Skeletal muscle tissue (tissue), 4 donors: Measurements from ENCODE around the gene CCDC85A. TPM values are rescaled to one million over a fixed set of nuclear protein-coding genes. Genes with fewer than 3 reads are reported as not detected.

Source experiments
- H3K27ac ChIP-seq: one replicate; pipeline ENCODE4 v1.7.0; 2013; ENCODE audit warnings: mild to moderate bottlenecking, low read depth, low read length, inconsistent platforms
- H3K27me3 ChIP-seq, 3 donors: one replicate each; pipeline ENCODE4 v1.7.0; 2013; ENCODE audit warnings: low read length in 3 of 3; ENCODE audit not compliant: control insufficient read depth in 3 of 3, insufficient read depth in 3 of 3
- H3K36me3 ChIP-seq, 3 donors: one replicate each; pipeline ENCODE4 v1.7.0; 2013; ENCODE audit warnings: low read length in 3 of 3; ENCODE audit not compliant: control insufficient read depth in 3 of 3, insufficient read depth in 3 of 3
- H3K4me1 ChIP-seq, 3 donors: one replicate each; pipeline ENCODE4 v1.7.0; 2013; ENCODE audit warnings: low read length in 3 of 3, mild to moderate bottlenecking in 3 of 3; ENCODE audit not compliant: control insufficient read depth in 3 of 3, insufficient read depth in 3 of 3
- H3K4me3 ChIP-seq, 3 donors: one replicate each; pipeline ENCODE4 v1.7.0; 2013; ENCODE audit warnings: low read length in 3 of 3
- H3K9ac ChIP-seq, 3 donors: one replicate each; pipeline ENCODE4 v1.7.0; 2013; ENCODE audit warnings: low read length in 3 of 3, mild to moderate bottlenecking in 3 of 3, moderate library complexity in 2 of 3, low read depth in 1 of 3
- H3K9me3 ChIP-seq, 3 donors: one replicate each; pipeline ENCODE4 v1.7.0; 2013; ENCODE audit warnings: low read length in 3 of 3; ENCODE audit not compliant: control insufficient read depth in 3 of 3
- total RNA-seq: library from RNA; depleted of rRNA; stranded (reverse); fragments of >200 nt; gene quantifications from one replicate; pipeline ENCODE4 v1.2.3, GENCODE V29; 2014
- donor health status: Osteomylitis.

CCDC85A gene
- total RNA-seq, 1 donor from 2014 or later = 4.7 TPM

GRCh38 chr2:56337342-56337741 is 153.6 kb downstream of the CCDC85A start:
- no peaks in the 10 kb centered on the region for H3K27me3 ChIP-seq
- H3K9ac ChIP-seq = no peak overlapping the region
- no peaks in the 10 kb centered on the region for H3K9me3 ChIP-seq
- no peaks in the 10 kb centered on the region for H3K36me3 ChIP-seq
- peaks cover 0 to 3% (median 0%) of the 10 kb centered on the region in 3 donors for H3K4me1 ChIP-seq
- no peak overlapping the region for H3K27ac ChIP-seq
- H3K4me3 ChIP-seq = no peak overlapping the region

DNA sequence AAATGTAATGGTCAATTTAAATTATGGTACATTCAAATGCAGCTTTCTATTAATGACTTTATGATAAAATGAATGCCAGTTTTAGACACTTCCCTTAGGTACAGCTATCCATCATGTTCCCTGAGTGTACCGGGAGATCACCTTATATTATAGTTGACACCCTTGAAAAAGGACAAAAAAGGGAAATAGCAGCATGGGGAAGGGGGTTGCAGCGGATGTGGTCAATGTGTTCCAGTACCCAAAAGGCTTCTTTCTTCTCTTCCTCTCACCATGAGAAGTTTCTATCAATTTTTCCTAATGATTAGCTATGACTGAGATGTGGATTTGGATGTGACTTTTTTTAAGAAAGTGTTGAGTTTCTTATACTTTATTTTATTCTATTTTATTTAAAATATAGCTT is 154.4 kb downstream of the CCDC85A start:
- Histone ChIP-seq H3K4me1 (peaks cover 0 to 3% (median 0%) of the 10 kb centered on the region in 3 donors), H3K27ac (no peak overlapping the region), H3K9ac (no peak overlapping the region), H3K36me3 (no peaks in the 10 kb centered on the region), H3K9me3 (no peaks in the 10 kb centered on the region), H3K4me3 (no peak overlapping the region), H3K27me3 (no peaks in the 10 kb centered on the region)

DNA sequence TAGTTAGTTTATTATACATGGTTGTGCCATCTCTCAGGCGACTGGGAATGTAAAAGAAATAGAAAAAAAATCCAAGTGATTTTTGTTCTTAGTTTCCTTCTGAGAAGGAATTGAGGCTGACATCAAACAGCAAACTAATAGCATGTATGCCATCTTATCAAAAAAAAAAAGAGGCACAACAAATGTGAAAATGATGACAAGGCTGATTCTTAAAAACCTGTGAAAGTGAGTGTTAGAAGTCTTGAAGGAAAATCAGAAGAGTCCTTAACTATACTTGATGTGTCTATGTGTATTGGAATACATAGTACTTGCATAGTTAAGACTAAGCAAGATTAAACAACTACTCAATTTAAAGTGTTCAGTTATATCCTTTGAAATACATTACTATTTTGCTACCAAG is 161.0 kb downstream of the CCDC85A start:
- Histone ChIP-seq H3K27me3 (no peaks in the 10 kb centered on the region), H3K27ac (no peak overlapping the region), H3K4me1 (no peaks in the 10 kb centered on the region), H3K36me3 (no peaks in the 10 kb centered on the region), H3K4me3 (no peak overlapping the region), H3K9me3 (no peaks in the 10 kb centered on the region), H3K9ac (no peak overlapping the region)

- H3K27me3 ChIP-seq = no peaks in the 10 kb centered on the region
- H3K36me3 ChIP-seq = no peaks in the 10 kb centered on the region
- H3K9ac ChIP-seq = no peak overlapping the region
- no peak overlapping the region for H3K27ac ChIP-seq
- no peak overlapping the region for H3K4me3 ChIP-seq
- H3K9me3 ChIP-seq = no peaks in the 10 kb centered on the region
- H3K4me1 ChIP-seq = no peaks in the 10 kb centered on the region
Observed at GRCh38 chr2:56347881-56348280, 164.1 kb downstream of the CCDC85A start.

DNA sequence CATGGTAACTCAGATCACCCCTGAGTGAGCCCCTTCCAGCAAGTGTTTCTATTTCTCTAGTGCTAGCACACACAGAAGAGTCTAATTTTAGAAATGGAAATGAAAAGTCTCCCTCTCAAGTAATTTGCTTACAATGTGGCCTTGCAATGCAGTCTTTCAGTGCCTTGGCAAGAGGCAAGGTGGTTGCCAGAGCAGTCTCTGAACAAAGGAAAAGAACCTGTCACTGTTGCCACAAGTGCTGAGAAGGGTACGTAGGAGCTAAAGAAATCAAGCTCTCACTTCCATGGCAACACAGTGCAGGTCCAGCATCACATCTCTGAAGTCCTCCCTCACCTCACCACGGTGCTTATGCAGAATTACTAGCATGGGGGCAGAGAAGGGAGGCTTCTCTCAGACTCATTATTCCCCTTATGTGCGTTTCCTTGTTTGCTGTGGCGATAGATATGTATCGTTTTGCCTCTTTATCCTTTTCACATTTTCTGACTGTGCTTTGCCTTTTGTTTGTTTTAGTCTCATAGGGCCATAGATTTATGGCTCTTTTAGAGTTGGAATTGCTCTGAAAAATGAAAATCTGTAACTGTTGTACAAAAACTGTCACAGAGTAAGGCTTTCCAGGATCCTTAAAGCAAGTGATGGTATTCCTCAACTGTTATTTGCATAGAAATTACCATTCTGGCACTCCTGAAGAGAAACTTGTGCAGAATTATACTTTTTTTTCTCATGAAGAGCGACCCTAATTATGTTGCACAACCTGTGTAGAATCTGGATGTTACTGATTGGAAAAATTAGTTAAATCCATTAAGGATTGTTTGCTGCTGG is 164.8 kb downstream of the CCDC85A start:
- H3K27me3 ChIP-seq = no peaks in the 10 kb centered on the region
- no peak overlapping the region for H3K27ac ChIP-seq
- no peaks in the 10 kb centered on the region for H3K9me3 ChIP-seq
- no peak overlapping the region for H3K4me3 ChIP-seq
- no peaks in the 10 kb centered on the region for H3K36me3 ChIP-seq
- no peaks in the 10 kb centered on the region for H3K4me1 ChIP-seq
- no peak overlapping the region for H3K9ac ChIP-seq

DNA sequence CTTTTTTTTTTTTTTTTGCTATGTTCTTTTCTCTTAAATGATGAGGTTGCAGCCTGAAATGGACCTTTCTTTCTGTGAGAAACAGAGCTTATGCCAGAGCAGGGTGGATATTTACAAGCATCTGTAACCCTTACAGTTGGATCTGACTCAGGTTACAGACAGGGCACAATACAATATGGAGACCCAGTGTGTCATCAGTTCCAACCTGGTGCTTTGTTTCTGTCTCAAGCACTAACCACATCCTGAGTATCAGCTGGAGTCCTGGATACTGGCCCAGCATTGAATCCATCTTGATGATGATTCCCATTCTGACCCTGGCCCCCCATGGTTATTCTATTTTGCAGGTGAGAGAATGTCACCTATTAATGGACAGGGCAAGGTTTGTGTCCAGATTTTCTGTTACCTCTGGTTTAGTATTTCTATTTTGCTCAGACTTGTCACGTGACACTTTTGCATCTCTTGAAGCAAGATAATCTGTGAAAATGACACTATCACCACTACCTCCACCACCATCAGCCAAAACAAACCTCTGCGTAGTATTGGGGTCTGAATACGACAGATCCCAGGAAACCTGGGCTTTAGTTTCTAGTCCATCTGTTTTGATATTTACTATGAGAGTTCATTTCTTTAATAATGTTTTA is 174.0 kb downstream of the CCDC85A start:
- no peaks in the 10 kb centered on the region for H3K27me3 ChIP-seq
- H3K4me3 ChIP-seq = no peak overlapping the region
- no peaks in the 10 kb centered on the region for H3K36me3 ChIP-seq
- no peaks in the 10 kb centered on the region for H3K9me3 ChIP-seq
- H3K4me1 ChIP-seq = no peaks in the 10 kb centered on the region
- no peak overlapping the region for H3K27ac ChIP-seq
- no peak overlapping the region for H3K9ac ChIP-seq

GRCh38 chr2:56361844-56362243 is 178.1 kb downstream of the CCDC85A start:
- H3K9me3 ChIP-seq = no peaks in the 10 kb centered on the region
- no peaks in the 10 kb centered on the region for H3K36me3 ChIP-seq
- no peaks in the 10 kb centered on the region for H3K27me3 ChIP-seq
- H3K4me1 ChIP-seq = no peaks in the 10 kb centered on the region
- H3K4me3 ChIP-seq = no peak overlapping the region
- no peak overlapping the region for H3K27ac ChIP-seq
- H3K9ac ChIP-seq = no peak overlapping the region

DNA sequence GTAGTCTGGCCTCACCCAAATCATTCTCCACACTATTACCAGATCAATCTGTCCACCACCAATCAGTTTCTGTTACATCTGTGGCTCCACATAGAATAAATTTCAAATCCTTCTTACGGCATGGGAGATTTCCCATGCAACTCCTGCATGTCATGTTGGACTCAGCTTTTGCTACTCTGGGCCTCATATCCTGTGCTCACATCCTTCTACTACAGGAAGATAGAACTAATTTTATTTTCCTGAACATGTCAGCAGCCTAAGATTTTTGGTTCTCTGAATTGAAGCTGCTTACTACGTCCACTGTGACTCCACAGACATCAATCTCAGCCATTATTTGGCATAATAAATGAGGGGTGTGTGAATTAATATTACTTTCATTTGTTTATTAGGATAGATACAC is 181.1 kb downstream of the CCDC85A start:
- H3K27ac ChIP-seq = no peak overlapping the region
- no peaks in the 10 kb centered on the region for H3K36me3 ChIP-seq
- no peaks in the 10 kb centered on the region for H3K9me3 ChIP-seq
- H3K9ac ChIP-seq = no peak overlapping the region
- no peaks in the 10 kb centered on the region for H3K27me3 ChIP-seq
- no peaks in the 10 kb centered on the region for H3K4me1 ChIP-seq
- no peak overlapping the region for H3K4me3 ChIP-seq

GRCh38 chr2:56369316-56369715 is 185.5 kb downstream of the CCDC85A start:
- H3K27ac ChIP-seq = no peak overlapping the region
- H3K36me3 ChIP-seq = no peaks in the 10 kb centered on the region
- no peaks in the 10 kb centered on the region for H3K4me1 ChIP-seq
- H3K27me3 ChIP-seq = no peaks in the 10 kb centered on the region
- no peak overlapping the region for H3K9ac ChIP-seq
- H3K9me3 ChIP-seq = no peaks in the 10 kb centered on the region
- no peak overlapping the region for H3K4me3 ChIP-seq

DNA sequence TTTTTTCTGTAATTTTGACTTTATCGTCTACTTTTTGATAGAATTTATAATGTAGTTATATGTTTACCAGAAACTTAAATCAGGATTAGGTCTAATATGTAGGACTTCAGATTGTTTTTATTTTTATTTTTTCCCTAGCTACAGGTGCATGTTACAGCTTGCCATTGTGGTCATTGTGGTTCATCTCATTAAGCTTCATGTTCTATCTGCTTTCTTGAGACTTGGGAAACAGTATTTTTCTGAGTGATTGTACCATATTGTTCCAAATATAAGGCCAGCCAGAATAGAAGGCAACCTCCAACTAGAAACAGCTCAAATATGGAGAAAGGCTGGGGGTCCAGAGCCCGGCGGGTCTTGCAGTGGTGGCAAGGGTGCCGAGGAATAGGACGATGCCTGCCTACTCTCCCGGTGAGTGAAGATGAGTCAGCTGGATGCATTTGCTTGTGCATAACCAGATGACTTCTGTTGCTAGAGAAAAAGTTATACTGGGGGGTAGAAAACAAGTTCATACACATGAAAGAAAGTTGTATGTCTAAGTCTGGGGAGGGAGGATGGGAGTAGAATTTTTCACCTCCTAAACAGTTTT is 188.4 kb downstream of the CCDC85A start:
- no peak overlapping the region for H3K27ac ChIP-seq
- no peak overlapping the region for H3K9ac ChIP-seq
- H3K9me3 ChIP-seq = no peaks in the 10 kb centered on the region
- no peak overlapping the region for H3K4me3 ChIP-seq
- no peaks in the 10 kb centered on the region for H3K27me3 ChIP-seq
- no peaks in the 10 kb centered on the region for H3K4me1 ChIP-seq
- H3K36me3 ChIP-seq = no peaks in the 10 kb centered on the region
